ENCODE data around the gene TFG.
"Not testable (repeated sequence)": the region's sequence is repeated elsewhere in the genome, so short reads cannot be mapped to it uniquely, and the experiment has no call there.

The TFG gene
- total RNA-seq: 45.2 to 141 (median 74.5) reads per million in 18 experiments

DNA sequence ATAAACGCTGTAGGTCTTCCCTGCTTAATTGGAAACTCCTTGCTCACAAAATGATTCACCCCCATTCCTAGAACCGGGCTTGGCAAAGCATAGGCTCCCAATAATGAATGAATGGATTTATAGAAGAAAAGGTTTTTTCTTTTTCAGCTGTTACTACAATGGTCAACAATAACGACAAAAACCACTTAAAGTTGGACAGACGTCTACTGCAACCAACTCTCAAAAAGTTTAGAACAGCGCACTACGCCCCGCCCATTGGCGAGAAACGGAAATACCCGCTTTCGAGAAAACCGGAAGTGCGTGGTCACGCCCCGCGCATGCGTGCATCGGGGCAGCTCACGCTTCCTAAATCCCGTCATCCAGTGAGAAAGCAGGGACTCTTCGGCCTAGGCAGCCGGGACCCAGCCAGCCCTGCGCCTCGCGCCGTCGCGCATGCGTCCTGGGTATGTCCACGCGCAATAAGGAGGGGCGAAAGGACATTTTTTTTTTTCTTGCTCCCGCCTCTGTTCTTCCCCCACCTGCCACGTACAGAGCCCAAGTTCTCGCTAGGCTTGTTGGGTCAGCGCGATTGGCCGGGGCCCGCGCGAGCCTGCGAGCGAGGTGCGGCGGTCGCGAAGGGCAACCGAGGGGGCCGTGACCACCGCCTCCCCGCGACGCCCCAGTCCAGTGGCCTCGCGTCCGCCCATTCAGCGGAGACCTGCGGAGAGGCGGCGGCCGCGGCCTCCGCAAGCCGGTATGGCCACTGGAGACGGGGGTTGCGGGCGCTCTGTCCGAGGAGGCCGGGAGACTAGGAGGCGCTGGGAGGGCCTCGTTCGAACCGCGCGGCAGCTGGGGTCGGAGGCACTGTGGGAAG is at the start of gene TFG:
Gene TFG, plus strand, starts transcription at position 506 of the 853 bp plus-strand sequence. CDS start 4,192 bp downstream, outside the sequence.
- peak; percentile 100 for DNase-seq

GRCh38 chr3:100661294-100661693 is 48.0 kb upstream of the TFG start:
- DNase-seq: not testable (repeated sequence)

GRCh38 chr3:100662113-100662823 is 47.0 kb upstream of the TFG start:
- DNase-seq: no peak

- DNase-seq: no peak
Measured at GRCh38 chr3:100665230-100665629, 44.1 kb upstream of the TFG start.

GRCh38 chr3:100666699-100667098 is 42.6 kb upstream of the TFG start:
- not testable (repeated sequence) for DNase-seq

- DNase-seq: not testable (repeated sequence)
Measured at GRCh38 chr3:100667316-100667715, 42.0 kb upstream of the TFG start.

GRCh38 chr3:100670995-100671394 is 38.3 kb upstream of the TFG start:
- not testable (repeated sequence) for DNase-seq

- DNase-seq: no peak
Measured at GRCh38 chr3:100681496-100681895, 27.8 kb upstream of the TFG start.

DNA sequence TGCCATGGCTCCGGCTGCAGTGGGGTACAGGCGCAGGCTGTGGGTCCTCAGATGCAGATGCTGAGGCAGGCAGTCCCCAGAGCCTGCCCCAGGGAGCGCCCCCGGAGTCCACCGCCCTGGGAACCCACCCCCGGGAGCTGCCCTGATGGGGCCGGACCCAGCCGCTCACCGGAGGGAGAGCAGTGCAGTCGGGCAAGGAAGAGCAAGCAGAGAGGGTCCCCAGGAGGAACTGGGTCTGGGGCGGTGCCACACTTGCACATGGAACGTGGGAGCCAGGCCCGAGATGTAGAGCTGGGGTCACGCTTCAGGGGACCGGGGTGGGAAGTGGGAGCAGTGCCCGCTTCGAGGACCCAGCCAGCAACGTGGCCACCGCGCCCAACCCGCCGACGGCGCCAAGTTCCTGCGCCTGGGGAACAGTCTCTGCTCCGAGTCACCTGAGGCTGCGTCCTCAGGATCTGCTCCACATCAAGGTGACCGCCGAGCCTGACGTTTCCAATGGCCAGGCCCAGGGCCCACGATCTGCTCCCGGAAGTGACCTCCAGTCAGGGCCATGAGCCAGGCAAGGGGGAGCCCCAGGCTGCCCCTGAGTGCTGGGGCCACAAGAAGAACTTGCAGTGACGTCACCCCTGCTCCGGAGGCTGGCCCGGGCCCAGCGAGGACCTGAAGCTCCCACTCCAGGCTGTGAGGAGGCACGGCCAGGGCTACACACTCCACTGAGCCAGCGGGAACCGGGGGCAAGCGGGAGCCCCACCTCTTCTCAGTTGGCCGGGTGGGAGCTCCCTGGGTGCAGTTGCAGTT is 27.0 kb upstream of the TFG start:
- DNase-seq: no peak

DNA sequence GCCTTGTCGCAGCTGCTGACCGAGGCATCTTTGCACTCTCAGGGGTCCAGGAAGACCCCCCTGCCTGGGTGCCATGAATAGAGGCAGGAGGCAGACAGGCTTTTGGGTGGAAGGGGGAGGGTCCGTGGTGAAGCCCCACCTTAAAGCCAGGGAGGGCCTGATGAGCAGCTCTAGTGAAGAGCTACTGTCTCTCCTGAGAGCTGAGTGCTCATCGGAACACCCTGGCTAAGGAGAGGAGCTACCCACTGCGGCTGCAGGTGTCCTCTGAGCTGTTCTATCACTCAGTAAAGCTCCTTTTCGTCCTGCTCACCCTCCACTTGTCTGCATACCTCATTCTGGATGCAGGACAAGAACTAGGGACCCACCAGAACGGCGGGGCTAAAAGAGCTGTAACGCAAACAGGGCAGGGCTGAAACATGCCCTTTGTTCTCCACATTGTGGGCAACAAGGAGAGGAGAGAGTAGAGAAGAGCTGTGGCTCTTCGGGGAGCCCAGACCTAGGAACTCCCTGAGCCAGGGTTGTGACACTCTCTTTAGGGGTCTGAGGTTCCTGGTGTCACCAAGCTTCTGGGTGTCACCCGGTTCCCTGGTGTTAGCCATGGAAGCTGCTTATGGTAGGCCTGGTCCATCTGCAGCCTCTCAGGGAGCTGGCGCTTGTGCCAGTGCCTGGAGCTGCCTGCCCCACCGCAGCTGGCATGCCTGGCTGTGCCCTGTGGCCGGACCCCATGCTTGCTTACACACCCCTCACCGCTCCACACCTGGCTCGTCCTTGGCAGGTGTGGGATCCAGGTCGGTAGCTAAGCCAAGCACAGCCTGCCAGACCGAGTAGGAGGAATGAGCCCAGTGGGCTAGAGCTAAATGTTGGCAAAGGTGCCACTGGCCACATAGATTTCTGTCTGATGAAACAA is 26.2 kb upstream of the TFG start:
- no peak for DNase-seq

DNA sequence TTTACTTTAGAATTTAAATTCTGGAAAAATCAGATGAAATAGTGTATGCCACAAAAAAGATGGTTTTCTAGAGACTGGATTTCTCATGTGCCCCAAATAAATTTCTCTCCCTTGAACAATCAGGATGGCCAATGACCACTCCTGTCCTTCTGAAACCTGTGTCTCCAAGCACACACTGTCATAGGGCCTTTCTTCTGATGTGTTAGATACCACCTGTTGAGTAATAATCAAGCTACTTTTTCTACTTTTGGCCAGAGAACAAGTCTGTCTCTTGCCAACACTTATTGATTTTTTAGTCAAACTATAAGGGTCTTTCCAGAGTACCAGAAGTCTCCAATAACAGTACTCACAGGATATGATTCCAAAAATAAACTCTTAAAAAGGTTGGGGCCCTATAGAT is 16.1 kb upstream of the TFG start:
- no peak for DNase-seq

GRCh38 chr3:100695696-100696095 is 13.6 kb upstream of the TFG start:
- DNase-seq: no peak

GRCh38 chr3:100696161-100696560 is 13.1 kb upstream of the TFG start:
- DNase-seq: no peak

GRCh38 chr3:100697172-100697571 is 12.1 kb upstream of the TFG start:
- DNase-seq: no peak

GRCh38 chr3:100697723-100698285 is 11.5 kb upstream of the TFG start:
- DNase-seq: no peak

- no peak for DNase-seq
Measured at GRCh38 chr3:100698736-100699135, 10.6 kb upstream of the TFG start.

- no peak for DNase-seq
Measured at GRCh38 chr3:100700708-100701107, 8.6 kb upstream of the TFG start.

DNA sequence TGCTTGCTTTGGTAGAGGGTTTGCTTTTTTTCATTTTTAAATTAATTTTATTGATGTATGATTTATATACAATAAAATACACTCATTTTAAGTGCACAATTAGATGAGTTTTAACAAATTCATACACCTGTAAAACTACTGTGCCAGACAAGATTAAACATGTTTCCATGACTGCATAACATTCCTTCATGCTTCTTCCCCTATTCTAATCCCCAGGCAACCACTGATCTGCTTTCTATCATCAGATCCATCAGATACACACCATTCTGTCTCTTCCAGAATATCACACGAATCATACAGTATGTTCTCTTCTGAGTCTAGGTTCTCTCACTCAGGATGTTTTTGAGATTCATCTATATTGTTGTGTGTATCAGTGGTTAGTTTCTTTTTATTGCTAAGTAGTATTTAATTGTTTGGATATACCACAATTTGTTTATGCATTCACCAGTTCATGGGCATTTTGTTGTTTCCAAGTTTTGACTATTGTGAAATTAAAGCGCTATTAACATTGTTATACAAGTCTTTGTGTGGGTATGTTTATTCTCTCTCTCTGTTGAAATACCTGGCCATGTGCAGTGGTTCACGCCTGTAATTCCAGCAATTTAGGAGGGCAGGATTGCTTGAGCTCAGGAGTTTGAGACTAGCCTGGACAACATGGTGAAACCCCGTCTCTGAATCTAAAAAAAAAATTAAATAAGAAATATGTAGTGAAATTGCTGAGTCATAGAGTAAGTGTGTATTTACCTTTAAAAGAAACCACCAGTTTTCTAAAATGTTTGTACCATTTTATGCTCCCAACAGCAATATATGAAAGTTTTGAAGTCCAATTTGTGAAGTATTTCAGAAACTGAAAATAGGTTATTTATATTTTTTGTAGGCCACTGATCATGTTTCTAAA is 7.0 kb upstream of the TFG start:
- no peak for DNase-seq

GRCh38 chr3:100702980-100703345 is 6.3 kb upstream of the TFG start:
- no peak for DNase-seq

DNA sequence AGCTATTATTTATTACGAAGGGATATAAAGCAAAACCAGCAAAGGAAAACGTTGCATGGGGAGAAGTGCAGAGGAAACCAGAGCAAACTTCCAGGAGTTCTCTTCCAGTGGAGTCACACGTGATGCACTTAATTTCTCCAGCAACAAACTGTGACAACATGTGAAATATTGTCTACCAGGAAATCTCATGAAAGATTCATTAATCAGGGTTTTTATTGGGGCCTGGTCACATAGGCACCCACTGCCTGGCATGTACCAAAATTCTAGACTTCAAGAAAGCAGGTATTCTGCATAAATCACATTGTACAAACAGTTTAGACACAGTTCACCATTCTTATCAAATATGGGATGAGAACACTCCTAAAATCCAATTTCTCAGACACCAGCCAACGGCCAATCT is 5.4 kb upstream of the TFG start:
- DNase-seq: no peak

GRCh38 chr3:100706365-100706764 is 2.9 kb upstream of the TFG start:
- DNase-seq: no peak
